HG02642 (cell line): ENCODE measurements around the gene KLHL1.
"Not testable (repeated sequence)": the region's sequence is repeated elsewhere in the genome, so short reads cannot be mapped to it uniquely, and the experiment has no call there.

Experiments used
- ATAC-seq: cut with Tn5 transposase; IDR thresholded peaks from one replicate; pipeline ENCODE4 v1.9.1; 2021; ENCODE audit warnings: mild to moderate bottlenecking; ENCODE audit not compliant: unreplicated experiment, poor library complexity

The KLHL1 gene, protein sequence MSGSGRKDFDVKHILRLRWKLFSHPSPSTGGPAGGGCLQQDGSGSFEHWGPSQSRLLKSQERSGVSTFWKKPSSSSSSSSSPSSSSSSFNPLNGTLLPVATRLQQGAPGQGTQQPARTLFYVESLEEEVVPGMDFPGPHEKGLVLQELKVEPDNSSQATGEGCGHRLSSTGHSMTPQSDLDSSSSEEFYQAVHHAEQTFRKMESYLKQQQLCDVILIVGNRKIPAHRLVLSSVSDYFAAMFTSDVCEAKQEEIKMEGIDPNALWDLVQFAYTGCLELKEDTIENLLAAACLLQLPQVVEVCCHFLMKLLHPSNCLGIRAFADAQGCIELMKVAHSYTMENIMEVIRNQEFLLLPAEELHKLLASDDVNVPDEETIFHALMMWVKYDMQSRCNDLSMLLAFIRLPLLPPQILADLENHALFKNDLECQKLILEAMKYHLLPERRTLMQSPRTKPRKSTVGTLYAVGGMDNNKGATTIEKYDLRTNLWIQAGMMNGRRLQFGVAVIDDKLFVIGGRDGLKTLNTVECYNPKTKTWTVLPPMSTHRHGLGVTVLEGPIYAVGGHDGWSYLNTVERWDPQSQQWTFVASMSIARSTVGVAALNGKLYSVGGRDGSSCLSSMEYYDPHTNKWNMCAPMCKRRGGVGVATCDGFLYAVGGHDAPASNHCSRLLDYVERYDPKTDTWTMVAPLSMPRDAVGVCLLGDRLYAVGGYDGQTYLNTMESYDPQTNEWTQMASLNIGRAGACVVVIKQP

DNA sequence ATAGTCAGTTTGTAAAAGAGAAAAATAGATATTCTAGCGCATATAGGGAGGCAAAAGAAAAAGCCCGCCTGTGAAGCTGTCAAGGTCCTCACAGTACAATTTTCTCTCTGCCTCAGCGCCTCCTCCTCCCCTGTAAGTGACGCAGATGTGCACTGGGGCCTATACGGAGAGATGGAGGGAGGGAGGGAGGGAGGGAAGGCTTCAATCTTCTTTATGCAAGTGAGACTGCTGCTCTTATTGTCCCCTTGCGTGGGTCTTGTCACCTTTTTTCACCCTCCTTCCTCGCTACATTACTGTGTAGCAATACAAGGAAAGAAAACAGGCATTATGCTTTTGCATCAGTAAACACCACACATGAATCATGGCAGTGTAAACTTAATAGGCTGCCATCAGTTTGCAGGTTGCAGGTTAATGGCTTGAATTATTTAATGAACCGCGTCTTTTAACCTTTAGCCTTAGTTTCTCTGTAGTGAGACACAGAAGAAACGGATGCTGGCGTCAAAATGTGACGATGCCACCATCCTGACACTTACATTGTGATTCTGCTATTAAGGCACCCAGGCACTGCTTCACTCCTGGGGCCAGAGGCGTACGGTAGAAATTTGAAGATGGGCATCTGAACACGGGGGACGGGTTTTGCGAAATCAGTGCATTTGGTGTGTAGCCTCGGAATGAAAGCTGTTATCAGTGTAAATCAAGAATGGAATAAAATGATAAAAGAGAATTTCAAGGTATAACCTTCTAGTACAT is at the start of gene KLHL1:
Gene KLHL1, minus strand, starts transcription at position 97 of the 750 bp plus-strand sequence. CDS start 753 bp downstream, outside the sequence.
- no peak for ATAC-seq

DNA sequence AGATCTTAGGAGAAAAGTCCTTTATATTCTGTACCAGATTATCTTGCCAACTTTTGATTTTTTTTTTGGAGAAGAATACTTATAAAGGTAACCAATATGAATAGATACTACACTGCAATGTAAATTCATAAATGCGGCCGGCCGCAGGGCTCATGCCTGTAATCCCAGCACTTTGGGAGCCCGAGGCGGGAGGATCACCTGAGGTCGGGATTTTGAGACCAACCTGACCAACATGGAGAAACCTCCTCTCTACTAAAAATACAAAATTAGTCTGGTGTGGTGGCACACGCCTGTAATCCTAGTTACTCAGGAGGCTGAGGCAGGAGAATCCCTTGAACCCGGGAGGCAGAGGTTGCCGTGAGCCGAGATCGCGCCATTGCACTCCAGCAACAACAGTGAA is 34.4 kb upstream of the KLHL1 start:
- not testable (repeated sequence) for ATAC-seq

DNA sequence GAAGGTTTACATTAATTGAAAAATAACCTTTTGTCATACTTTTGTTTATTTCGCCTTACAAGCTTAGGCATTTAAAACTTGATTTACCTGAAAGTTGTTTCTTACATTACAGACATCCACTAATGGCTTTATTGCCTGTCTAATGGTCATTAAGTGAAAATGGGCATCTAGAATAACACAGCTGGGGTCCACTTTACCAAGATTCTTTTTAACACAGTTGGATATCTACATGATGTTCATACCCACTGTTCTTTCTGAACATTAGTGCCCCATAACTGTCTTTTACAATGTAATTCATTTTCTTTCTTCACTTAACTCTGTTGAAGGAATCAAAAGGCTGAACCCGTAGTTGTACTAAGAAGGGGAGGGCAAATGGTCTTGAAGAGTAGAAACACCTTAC is 19.8 kb upstream of the KLHL1 start:
- no peak for ATAC-seq

DNA sequence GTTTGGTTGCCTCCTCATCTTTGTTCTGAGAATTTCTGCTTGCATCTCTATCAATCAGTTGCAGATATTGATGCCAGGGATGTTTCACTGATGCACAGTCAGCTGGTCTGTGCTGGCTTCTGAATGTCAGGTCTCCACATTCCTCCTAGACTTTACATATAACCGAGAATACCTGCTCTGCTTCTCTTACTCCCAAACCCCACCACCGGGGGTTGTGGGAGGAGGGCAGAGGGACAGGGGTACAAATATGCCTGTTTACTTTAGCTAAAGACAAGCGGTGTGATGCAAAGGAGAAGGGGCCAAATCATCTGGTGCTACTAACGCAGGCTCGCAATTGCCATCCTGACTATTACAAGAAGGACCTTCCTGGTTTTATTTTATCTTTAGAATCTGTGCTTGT is 17.4 kb upstream of the KLHL1 start:
- no peak for ATAC-seq

DNA sequence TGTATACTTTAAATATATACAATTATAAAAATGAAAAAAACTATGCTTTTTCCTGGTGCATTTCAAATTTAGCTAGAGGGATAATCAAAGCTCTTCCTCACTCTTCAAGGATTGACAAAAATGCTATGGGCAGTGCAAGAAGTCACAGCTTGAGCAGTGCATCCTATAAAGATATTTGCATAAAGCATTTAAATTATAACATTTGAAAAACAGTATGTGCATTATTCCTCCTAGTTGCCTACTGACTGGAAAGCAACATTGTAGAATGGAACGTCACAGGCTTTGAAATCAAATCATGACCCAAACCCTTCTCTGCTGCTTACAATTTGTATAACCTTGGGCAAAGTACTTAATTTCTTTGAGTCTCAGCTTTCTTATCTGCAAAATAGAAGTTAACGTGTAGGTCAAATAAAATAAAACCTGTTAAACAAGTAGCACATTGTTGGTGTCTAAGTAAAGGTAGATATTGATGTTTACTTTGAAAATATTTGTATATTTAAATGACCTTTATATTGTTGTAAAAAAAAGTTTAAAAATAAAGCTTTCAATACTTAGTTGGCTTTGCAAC is 9.2 kb upstream of the KLHL1 start:
- ATAC-seq, result no peak

DNA sequence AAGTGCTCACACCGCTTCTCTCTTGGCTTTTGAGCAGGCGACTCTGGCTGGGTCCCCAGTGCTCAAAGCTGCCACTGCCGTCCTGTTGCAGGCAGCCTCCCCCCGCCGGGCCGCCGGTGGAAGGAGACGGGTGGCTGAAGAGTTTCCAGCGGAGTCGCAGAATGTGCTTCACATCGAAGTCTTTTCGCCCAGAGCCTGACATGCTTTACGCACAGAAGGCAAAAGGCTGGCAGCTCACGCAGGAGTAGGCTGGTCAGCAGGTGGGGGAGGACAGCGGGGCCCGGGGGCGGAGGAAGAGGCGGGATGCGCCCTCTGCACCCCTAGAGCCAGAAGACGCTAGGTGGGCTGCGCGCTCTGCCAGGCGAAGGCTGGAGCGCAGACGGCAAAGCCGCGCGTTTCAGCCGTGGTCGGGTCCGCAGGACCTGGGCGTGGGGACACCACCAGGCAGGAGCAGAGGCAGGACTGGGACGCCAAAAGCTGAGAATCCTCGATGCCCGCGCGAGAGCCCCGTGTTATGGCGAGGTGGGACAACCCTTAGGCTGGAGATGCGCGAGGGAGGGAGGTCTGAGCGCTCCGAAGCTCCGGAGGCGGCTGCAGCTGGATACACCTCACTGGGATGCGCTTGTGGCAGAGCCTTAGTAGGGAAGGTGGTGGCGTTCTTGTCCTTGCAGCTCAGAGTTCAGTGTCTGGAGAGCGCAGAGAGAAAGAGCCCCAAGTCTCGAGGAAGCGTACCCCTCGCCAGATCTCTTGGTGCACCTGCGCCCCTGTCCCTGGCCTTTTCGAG is 562 bp downstream of the KLHL1 start, which contains the start of gene ATXN8OS:
Gene ATXN8OS, plus strand, starts transcription at position 329 of the 784 bp plus-strand sequence.
- no peak for ATAC-seq

DNA sequence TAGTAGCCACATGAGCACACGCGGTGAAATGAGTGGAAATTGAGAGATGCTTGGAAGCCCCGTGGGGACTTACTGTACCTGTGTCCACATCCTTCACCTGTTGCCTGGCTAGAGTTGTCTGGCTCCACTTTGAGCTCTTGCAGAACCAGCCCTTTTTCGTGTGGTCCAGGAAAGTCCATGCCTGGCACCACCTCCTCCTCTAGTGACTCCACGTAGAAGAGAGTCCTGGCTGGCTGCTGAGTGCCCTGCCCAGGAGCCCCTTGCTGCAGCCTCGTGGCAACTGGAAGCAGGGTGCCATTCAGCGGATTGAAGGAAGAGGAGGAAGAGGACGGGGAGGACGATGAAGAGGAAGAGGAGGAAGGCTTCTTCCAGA is 1.1 kb downstream of the KLHL1 start:
- ATAC-seq, result no peak

DNA sequence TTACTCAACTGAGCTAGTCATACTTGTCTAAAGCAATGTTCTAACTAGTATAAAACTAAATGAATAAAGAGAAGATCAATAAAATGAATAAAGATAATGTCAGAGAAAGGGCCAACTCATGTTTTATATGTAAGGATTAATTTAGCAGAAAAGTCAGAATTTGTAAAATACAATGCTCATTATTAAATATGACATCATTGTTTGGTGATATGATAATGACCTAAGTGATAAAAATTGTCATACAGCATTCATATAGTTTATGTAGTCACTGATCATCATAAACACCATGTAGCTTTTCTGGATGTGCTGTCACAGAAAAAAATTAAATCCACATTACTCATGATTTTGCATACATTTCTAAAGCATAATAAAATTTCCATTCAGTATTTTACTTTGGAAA is 3.8 kb downstream of the KLHL1 start:
- no peak for ATAC-seq

DNA sequence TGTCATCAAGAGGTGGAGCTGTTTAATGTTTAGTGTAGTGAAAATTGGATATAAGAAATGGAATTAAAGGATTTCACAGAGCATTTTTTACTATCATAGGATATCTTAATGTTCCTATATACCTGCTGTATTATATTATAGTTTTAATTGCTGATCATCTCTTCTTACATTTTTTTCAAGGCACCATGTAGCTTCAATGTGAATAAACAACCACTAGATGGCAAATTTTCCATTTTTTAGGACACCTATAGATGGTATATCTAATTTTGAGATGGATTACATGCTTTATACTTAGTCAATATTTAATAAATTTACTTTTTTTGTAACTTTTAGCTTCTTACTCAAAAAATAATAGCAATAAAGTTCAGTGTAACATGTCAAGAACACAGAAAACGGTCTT is 9.6 kb downstream of the KLHL1 start:
- ATAC-seq, result no peak

DNA sequence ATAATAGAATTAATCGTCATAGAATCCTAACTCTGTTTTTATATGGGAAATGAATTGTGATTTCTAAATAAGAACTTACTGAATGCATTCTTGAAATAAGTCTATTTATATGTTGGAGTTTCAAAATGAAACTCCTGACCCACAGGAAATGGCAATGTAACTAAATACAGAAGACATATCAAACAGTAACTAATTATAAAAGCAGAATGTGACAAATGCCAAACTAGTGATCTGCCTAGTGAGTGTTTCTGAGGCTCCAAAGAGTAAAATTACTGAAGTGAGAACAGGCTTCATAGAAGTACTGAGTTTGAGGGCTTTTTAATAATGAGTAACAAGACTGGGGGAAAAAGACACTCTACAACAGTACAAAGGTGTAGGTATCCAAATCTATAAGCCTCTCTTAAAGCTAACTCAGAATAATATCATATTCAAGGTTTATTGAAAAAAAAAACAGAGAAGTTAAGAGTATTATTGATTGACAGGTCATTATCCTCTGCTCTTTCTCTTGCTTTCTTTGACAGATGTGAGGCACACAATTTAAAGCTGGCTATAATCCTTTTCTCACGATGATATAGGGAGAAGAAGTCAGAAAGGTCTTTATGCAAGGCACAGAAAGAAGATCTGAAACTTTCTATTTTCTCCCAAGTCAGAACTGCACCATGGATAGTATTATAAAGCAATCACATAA is 18.1 kb downstream of the KLHL1 start:
- peak; percentile 61 for ATAC-seq

DNA sequence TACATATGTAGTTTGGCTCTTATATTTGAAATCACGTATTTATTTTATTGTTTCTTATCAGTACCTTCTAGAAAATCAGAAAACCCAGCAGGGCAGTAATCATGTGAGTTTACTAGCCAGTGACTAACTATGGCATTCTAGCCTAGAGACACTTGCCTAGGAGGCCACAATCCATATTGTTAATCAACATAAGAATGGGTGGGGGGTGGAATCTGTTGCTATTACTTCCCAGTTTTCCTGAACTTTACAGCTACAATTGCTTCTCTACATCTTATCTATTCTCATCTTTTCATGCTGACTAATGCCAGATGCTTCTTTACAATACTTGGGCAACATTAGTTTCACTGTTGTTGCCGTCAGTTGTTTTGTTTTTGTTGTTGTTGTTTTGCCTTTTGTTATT is 19.3 kb downstream of the KLHL1 start:
- no peak for ATAC-seq

DNA sequence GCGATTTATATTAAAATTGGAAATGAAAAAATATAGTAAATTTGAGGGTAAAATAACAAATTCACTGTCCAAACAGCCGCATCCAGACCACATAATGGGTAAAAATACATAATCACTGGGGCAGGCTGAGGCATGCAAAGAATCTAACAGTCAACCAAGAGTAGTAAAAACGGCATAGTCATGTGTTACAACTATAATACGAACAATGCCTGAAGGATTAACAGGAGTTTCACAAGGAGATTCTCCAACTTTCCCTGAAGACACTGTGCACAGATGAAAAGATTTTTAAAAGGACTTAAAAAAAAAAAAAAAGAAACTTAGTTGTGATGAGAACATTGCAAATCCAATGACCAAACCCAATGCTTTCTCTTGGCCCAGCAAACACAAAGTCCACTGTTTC is 21.0 kb downstream of the KLHL1 start:
- no peak for ATAC-seq

DNA sequence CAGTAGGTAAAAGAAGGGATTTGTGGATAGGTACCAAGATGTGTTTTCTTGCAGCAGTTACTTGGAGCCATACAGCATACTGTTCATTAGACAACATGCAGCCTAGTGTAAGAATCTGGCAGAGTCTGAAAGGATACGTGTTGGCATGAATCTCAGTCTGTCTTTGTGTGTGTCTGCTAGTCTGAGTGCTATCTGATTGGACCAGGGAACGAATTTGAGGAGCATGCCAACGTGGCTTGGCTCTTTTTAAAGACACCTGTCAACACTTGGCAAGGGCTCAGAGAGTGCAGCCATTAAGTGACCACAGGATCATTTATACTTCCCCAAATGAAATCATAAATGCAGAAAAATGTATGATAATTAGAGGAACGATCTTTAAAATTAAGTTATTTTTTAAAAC is 28.2 kb downstream of the KLHL1 start:
- no peak for ATAC-seq

DNA sequence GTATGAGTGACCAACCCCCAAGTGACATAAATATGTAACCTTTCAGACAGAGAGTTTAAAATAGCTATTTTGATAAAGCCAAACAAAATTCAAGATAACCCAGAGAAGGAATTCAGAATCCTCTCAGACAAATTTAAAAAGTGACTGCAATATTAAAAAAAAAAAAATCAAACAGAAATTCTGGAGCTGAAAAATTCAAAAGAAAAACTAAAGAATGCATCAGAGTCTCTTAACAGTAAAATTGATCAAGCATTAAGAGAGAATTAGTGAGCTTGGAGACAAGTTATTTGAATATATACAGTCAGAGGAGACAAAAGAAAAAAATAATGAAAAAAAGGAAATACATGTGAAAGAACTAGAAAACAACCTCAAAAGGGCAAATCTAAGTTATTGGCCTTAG is 53.7 kb downstream of the KLHL1 start:
- no peak for ATAC-seq

DNA sequence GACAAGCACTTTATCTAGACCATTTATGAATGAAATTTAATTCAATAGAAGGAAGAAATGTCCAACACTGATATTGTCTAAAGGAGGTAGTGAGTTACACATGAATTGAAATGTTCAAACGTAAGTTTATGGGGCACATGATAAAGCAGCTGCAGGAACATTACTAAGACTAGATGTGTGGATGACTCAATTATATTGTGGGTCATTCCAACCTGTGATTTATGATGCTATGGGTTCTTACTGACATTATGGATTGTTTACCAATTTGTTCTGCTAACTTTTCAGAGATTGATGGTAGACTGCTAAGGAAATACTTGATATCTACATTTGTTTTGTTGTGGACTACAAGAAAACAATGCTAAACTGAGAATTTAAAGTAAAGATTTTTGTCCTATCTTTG is 56.7 kb downstream of the KLHL1 start:
- ATAC-seq, result no peak

DNA sequence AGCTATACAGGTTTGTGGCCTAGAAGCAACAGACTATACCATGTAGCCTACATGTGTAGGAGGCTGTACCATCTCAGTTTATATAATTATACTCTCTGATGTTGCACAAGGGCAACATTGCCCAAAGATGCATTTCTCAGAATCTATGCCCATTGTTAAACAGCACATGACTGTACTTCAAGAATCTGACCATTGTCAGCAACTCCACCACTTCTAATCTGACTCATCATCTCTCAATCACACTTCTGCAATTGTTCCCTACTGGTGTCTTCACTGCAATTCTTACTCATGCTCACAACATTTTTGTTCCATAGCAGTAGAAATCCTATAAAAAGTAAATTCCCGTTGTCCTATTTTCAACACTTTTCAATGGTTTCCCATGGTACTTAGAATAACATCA is 64.6 kb downstream of the KLHL1 start:
- ATAC-seq, result peak; percentile 58

DNA sequence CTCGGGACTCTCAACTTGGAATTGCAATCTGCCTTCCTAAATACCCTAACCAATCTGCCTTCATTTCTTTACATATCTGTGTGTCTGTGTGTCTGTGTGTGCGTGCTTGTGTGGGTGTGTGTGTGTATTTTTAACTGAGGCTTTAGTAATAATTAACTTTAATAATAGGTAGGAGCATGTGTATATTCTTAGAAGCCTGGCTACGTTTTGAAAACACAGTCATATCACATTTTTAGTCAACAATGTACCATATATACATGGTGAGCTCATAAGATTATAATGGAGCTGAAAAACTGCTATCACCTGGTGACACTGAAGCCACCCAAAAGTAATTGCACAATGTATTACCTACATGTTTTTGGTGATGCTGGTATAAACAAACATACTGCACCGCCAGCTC is 66.1 kb downstream of the KLHL1 start:
- peak; percentile 53 for ATAC-seq

DNA sequence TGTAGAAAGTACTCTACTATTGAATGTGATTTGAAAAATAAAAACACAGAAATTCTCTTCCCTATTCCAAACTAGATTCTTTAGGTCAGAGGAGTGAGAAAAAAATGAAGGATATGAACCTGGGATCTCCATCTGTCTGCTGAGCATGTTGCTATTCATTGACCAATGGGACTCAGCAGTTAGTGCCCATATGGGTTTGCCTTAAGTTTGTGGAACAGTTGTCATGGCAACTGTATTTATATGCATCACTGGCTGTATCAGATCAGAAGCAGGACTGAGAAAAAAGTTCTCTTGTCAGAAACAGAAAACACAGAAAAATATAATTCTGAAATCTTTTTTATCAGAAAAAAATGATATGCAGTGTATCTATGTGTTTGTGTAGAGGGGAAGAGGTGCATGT is 74.0 kb downstream of the KLHL1 start:
- no peak for ATAC-seq

DNA sequence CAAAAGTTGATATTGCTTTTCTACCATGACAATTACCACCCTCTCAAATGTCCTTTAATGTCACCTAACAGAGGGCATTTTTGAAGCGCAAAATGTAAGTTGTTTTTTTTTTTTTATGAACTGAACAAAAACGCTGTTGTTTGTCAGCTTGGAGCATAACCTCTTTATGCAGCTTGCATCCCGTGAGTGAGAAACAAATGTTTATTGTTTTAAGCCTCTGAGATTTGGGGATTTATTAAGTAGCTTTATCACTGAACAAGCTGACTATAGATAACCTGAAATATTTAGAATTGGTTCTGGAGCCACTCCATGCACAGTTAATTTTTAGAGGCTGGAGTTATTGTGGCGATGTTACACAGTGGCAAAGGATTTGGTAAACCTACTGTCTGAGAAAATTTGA is 80.7 kb downstream of the KLHL1 start:
- no peak for ATAC-seq
